ENCODE data around the gene PCDHGA11.

- TF ChIP-seq TAF1 (IDR thresholded peaks at IDR 0.05; ENCODE audit: borderline replicate concordance, insufficient read depth, low read length) (no peak), POLR2AphosphoS5 (IDR thresholded peaks at IDR 0.05; ENCODE audit: low read depth, low read length) (no peak)
Observed at GRCh38 chr5:141412854-141413539, 7.9 kb upstream of the PCDHGA11 start, which contains the start of gene PCDHGA10.

Data from PFSK-1 (cell line).